OCI-LY1 (cell line): ENCODE measurements around the gene MOB3A.

ENCODE experiments used
- H2AFZ ChIP-seq: fragments of 200-600 bp; sonication (generic), shearing (Covaris generic); 2 replicates; pipeline ENCODE4 v1.6.0; 2014; ENCODE audit warnings: antibody characterized with exemption, mild to moderate bottlenecking, low read length
- H3F3A ChIP-seq: fragments of 200-600 bp; sonication (generic), shearing (Covaris generic); 2 replicates; pipeline ENCODE4 v1.6.0; 2014; ENCODE audit warnings: mild to moderate bottlenecking, antibody characterized with exemption, low read length, moderate library complexity; ENCODE audit not compliant: insufficient read depth
- H3K27ac ChIP-seq: fragments of 200-600 bp; sonication (generic); 2 replicates; pipeline ENCODE4 v1.5.1; 2014; ENCODE audit warnings: low read length, mixed run types, mild to moderate bottlenecking, low read depth; ENCODE audit not compliant: poor library complexity, severe bottlenecking
- H3K27me3 ChIP-seq: fragments of 200-600 bp; sonication (generic); 2 replicates; pipeline ENCODE4 v1.6.0; 2014; ENCODE audit warnings: antibody characterized with exemption, mild to moderate bottlenecking, low read length, moderate library complexity; ENCODE audit not compliant: insufficient read depth
- H3K36me3 ChIP-seq: fragments of 200-600 bp; sonication (generic); 2 replicates; pipeline ENCODE4 v1.6.1; 2014; ENCODE audit warnings: mild to moderate bottlenecking, antibody characterized with exemption, low read length, moderate library complexity, mixed read lengths; ENCODE audit not compliant: insufficient read depth
- H3K4me1 ChIP-seq: fragments of 200-600 bp; sonication (generic); 2 replicates; pipeline ENCODE4 v1.5.1; 2014; ENCODE audit warnings: mild to moderate bottlenecking, low read length, moderate library complexity; ENCODE audit not compliant: insufficient read depth, severe bottlenecking
- H3K4me2 ChIP-seq: fragments of 200-600 bp; sonication (generic), shearing (Covaris generic); 2 replicates; pipeline ENCODE4 v1.6.1; 2014; ENCODE audit warnings: low read length
- H3K4me3 ChIP-seq: fragments of 200-600 bp; sonication (generic); 2 replicates; pipeline ENCODE4 v1.5.1; 2014; ENCODE audit warnings: low read length, low read depth, mild to moderate bottlenecking, mixed read lengths; ENCODE audit not compliant: poor library complexity, severe bottlenecking
- H3K79me2 ChIP-seq: fragments of 200-600 bp; shearing (Covaris generic); 2 replicates; pipeline ENCODE4 v1.6.1; 2016; ENCODE audit warnings: mixed run types, low read length, mixed read lengths; ENCODE audit not compliant: insufficient read depth
- H3K9ac ChIP-seq: fragments of 200-600 bp; sonication (generic), shearing (Covaris generic); 2 replicates; pipeline ENCODE4 v1.6.1; 2014; ENCODE audit warnings: mild to moderate bottlenecking, low read length, mixed read lengths
- H3K9me2 ChIP-seq: fragments of 200-600 bp; sonication (generic), shearing (Covaris generic); 2 replicates; pipeline ENCODE4 v1.6.1; 2014; ENCODE audit warnings: low read depth, mild to moderate bottlenecking, low read length, mixed read lengths
- H3K9me3 ChIP-seq: fragments of 200-600 bp; shearing (Covaris generic); 2 replicates; pipeline ENCODE4 v1.6.1; 2014; ENCODE audit warnings: low read length, mixed read lengths
- H4K20me1 ChIP-seq: fragments of 200-600 bp; sonication (generic), shearing (Covaris generic); 2 replicates; pipeline ENCODE4 v1.6.0; 2016; ENCODE audit warnings: mild to moderate bottlenecking, low read length; ENCODE audit not compliant: insufficient read depth
- CTCF ChIP-seq: fragments of 200-600 bp; sonication (generic), shearing (Covaris generic); IDR thresholded peaks from 2 replicates; pipeline ENCODE4 v1.5.1; 2017; ENCODE audit warnings: mild to moderate bottlenecking, antibody characterized with exemption, low read length, moderate library complexity, mixed read lengths
- EZH2 ChIP-seq: fragments of 200-600 bp; sonication (generic), shearing (Covaris generic); IDR thresholded peaks from 2 replicates; pipeline ENCODE4 v1.8.0; 2017; ENCODE audit warnings: borderline replicate concordance, mixed run types, mild to moderate bottlenecking, antibody characterized with exemption, low read length, moderate library complexity, mixed read lengths

The MOB3A gene

DNA sequence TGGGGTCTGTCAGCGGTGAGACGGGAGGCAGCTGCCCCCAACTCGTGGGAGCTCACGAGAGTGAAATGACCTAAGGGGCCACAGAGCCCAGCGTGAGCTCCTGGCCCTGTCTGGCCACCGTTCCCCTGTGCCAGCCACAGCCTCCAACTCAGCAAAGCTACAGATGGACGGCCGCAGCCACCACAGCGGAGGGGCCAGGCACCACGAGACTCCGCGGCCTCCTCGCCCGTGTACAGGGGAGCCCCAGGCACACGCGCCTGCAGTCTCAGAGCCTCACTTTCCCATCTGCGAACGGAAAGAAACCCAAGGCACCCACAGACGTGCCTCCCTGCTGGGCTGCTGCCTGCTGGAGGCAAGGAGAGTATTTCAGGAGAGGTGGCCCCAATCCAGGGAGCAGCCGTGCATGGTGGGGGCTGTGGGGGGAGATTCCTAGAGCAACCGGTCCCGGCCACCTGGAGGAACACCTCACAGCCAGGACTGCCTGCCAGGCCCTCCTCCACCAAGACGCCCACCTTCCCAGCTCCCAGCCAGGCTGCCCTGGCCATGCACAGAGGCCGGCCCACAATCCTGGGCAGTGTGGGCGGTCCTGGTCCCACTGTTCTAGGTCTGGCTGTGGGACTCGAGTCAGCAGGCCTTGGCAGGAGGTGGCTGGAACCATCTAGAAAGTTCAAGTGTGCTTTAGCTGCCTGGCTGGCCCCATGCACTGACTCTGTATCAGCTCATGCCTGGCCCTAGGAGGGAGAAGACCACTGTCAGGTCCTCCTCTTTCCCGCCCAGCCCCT is 47.0 kb downstream of the MOB3A start:
- H3F3A ChIP-seq: no peaks in the 10 kb centered on the region
- H3K9me2 ChIP-seq: no peaks in the 10 kb centered on the region
- no peaks in the 10 kb centered on the region for H4K20me1 ChIP-seq
- TF ChIP-seq CTCF (no peak), EZH2 (no peak)
- peak overlapping the region; percentile 91 for H3K4me2 ChIP-seq
- peak overlapping the region; percentile 39 for H3K27ac ChIP-seq
- no peaks in the 10 kb centered on the region for H3K27me3 ChIP-seq
- peaks cover 59% of the 10 kb centered on the region for H3K4me1 ChIP-seq
- no peak overlapping the region for H2AFZ ChIP-seq
- no peaks in the 10 kb centered on the region for H3K79me2 ChIP-seq
- H3K9ac ChIP-seq: peak overlapping the region; percentile 60
- H3K9me3 ChIP-seq: no peaks in the 10 kb centered on the region
- peaks cover 11% of the 10 kb centered on the region; the same call in 1 of the 2 replicates for H3K36me3 ChIP-seq
- peak overlapping the region; percentile 77 for H3K4me3 ChIP-seq

GRCh38 chr19:2048104-2048958 is 47.8 kb downstream of the MOB3A start:
- Histone ChIP-seq H3K27ac (peak overlapping the region; percentile 12), H3K4me3 (peak overlapping the region; percentile 77), H3K9me2 (no peaks in the 10 kb centered on the region), H3K36me3 (peaks cover 11% of the 10 kb centered on the region; the same call in 1 of the 2 replicates), H3K79me2 (no peaks in the 10 kb centered on the region), H3F3A (no peaks in the 10 kb centered on the region), H4K20me1 (no peaks in the 10 kb centered on the region), H3K4me2 (peak overlapping the region; percentile 91), H2AFZ (no peak overlapping the region), H3K4me1 (peaks cover 66% of the 10 kb centered on the region), H3K27me3 (no peaks in the 10 kb centered on the region), H3K9ac (peak overlapping the region; percentile 60; the same call in 1 of the 2 replicates), H3K9me3 (no peaks in the 10 kb centered on the region)
- no peak for TF ChIP-seq CTCF
- no peak for TF ChIP-seq EZH2

GRCh38 chr19:2047449-2048103 is 48.5 kb downstream of the MOB3A start:
- H3K4me2 ChIP-seq: peak overlapping the region; percentile 91
- TF ChIP-seq EZH2: no peak
- TF ChIP-seq CTCF: no peak
- no peaks in the 10 kb centered on the region for H4K20me1 ChIP-seq
- no peaks in the 10 kb centered on the region for H3K79me2 ChIP-seq
- H3K9me3 ChIP-seq: no peaks in the 10 kb centered on the region
- H3K9me2 ChIP-seq: no peaks in the 10 kb centered on the region
- no peaks in the 10 kb centered on the region for H3K27me3 ChIP-seq
- no peak overlapping the region for H2AFZ ChIP-seq
- H3K36me3 ChIP-seq: peaks cover 13% of the 10 kb centered on the region; the same call in 1 of the 2 replicates
- H3K4me3 ChIP-seq: peak overlapping the region; percentile 77
- H3K27ac ChIP-seq: peak overlapping the region; percentile 12
- H3K9ac ChIP-seq: no peak overlapping the region; the same call in 1 of the 2 replicates
- no peaks in the 10 kb centered on the region for H3F3A ChIP-seq
- peaks cover 70% of the 10 kb centered on the region for H3K4me1 ChIP-seq
